Measurements from ENCODE around the gene PGM5. TPM values are rescaled to one million over a fixed set of nuclear protein-coding genes. Genes with fewer than 3 reads are reported as not detected.
A peak's percentile ranks its signal among the peaks of the same experiment; 100 is the strongest.

Gene PGM5
- total RNA-seq, 1 experiment from 2014 or later, result not detected

DNA sequence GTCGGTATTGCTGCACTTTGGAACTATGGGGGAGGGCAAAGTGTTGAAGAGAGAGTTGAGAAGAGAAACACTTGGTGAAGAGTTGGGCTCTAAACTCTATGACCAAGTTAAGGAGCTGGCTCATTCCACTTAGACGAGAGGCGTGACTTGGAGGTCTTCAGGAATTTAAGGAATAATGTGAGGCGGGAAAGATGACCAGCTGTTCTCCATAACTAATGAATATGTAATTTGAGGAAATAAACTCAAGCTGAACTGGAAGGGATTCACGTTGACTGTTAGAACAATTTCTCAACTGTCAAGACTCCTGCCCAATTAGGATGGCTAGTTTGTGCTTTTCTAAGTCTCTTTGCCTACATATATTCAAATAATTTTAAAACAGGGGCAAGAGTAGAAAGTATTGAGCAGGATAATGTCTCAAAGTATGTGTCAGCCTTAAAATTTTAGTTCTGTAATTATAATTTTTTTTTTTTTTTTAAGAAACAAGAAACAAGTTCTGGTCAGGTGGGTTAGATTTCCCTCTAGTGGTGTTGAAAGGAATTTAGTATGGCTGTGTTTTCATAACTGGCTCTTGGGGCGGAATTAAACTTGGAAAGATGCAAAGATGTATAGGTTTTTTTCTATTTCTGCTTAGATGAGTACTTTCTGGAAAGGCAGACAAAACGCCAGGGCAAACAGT is 150.9 kb downstream of the PGM5 start:
- Histone ChIP-seq H3K27me3 (replicated peaks; ENCODE audit: insufficient read depth, low read depth, low read length, poor library complexity) (peaks cover 6% of the 10 kb centered on the region), H3K36me3 (ENCODE audit: insufficient read depth, low read length, poor library complexity, severe bottlenecking) (no peaks in the 10 kb centered on the region), H3K4me1 (ENCODE audit: insufficient read depth, low read length, poor library complexity, severe bottlenecking) (no peaks in the 10 kb centered on the region), H3K4me3 (ENCODE audit: low read depth, low read length, poor library complexity, severe bottlenecking) (no peak overlapping the region), H3K27ac (ENCODE audit: low read depth, low read length, poor library complexity, severe bottlenecking) (no peak overlapping the region), H3K9me3 (ENCODE audit: low read depth, low read length, poor library complexity, severe bottlenecking) (no peaks in the 10 kb centered on the region)
- TF ChIP-seq EZH2 (IDR thresholded peaks at IDR 0.05; ENCODE audit: borderline replicate concordance, low read depth, low read length, poor library complexity, severe bottlenecking), result no peak
- TF ChIP-seq CTCF (conservative IDR thresholded peaks at IDR 0.05; ENCODE audit: low read depth, low read length), result peak; percentile 59
- intact Hi-C loops (cut with micrococcal nuclease; ENCODE audit: unreplicated experiment), result no loop called here
- CTCF ChIA-PET, result no interaction called here
- no TSS peak for BruUV-seq (replicated peaks)
- peak; percentile 10 for DNase-seq (ENCODE audit: low spot score)
- POLR2A ChIA-PET (ENCODE audit: low non-redundant PET), result no interaction called here

DNA sequence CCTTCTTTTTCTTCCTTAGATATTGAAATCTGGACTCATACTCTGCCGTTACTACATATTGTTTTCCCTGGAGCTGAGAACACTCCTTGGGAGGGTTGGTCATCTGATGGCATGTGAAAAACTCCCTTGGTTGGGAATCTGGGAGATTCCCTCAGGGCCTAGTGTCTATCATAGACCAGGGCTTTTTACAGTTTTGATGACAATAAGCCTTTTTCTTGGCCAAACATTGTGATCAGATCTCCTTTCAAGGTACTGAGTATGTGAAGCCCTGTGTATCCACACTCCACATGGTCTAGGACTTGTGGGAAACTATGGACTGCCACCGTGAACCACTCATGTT is 151.4 kb downstream of the PGM5 start:
- intact Hi-C loops (cut with micrococcal nuclease; ENCODE audit: unreplicated experiment), result no loop called here
- Histone ChIP-seq H3K27ac (ENCODE audit: low read depth, low read length, poor library complexity, severe bottlenecking) (no peak overlapping the region), H3K27me3 (replicated peaks; ENCODE audit: insufficient read depth, low read depth, low read length, poor library complexity) (peaks cover 4% of the 10 kb centered on the region), H3K9me3 (ENCODE audit: low read depth, low read length, poor library complexity, severe bottlenecking) (no peaks in the 10 kb centered on the region), H3K36me3 (ENCODE audit: insufficient read depth, low read length, poor library complexity, severe bottlenecking) (no peaks in the 10 kb centered on the region), H3K4me3 (ENCODE audit: low read depth, low read length, poor library complexity, severe bottlenecking) (no peak overlapping the region), H3K4me1 (ENCODE audit: insufficient read depth, low read length, poor library complexity, severe bottlenecking) (no peaks in the 10 kb centered on the region)
- TF ChIP-seq EZH2 (IDR thresholded peaks at IDR 0.05; ENCODE audit: borderline replicate concordance, low read depth, low read length, poor library complexity, severe bottlenecking), result no peak
- no peak for TF ChIP-seq CTCF (conservative IDR thresholded peaks at IDR 0.05; ENCODE audit: low read depth, low read length)
- ChIA-PET CTCF (no interaction called here), POLR2A (ENCODE audit: low non-redundant PET) (no interaction called here)
- DNase-seq (ENCODE audit: low spot score), result no peak
- BruUV-seq (replicated peaks), result no TSS peak

GRCh38 chr9:68508547-68508946 is 152.1 kb downstream of the PGM5 start:
- no peak overlapping the region for H3K27ac ChIP-seq (ENCODE audit: low read depth, low read length, poor library complexity, severe bottlenecking)
- no peaks in the 10 kb centered on the region for H3K36me3 ChIP-seq (ENCODE audit: insufficient read depth, low read length, poor library complexity, severe bottlenecking)
- no TSS peak for BruUV-seq (replicated peaks)
- ChIA-PET CTCF (interaction anchor here (0.5 kb wide), 1 partner anchor 166 kb away, joined by 7 read pairs; no protein-coding TSS in a partner anchor), POLR2A (ENCODE audit: low non-redundant PET) (no interaction called here)
- DNase-seq (ENCODE audit: low spot score), result no peak
- no peak overlapping the region for H3K4me3 ChIP-seq (ENCODE audit: low read depth, low read length, poor library complexity, severe bottlenecking)
- H3K4me1 ChIP-seq (ENCODE audit: insufficient read depth, low read length, poor library complexity, severe bottlenecking), result no peaks in the 10 kb centered on the region
- no peaks in the 10 kb centered on the region for H3K27me3 ChIP-seq (replicated peaks; ENCODE audit: insufficient read depth, low read depth, low read length, poor library complexity)
- intact Hi-C loops (cut with micrococcal nuclease; ENCODE audit: unreplicated experiment), result no loop called here
- no peaks in the 10 kb centered on the region for H3K9me3 ChIP-seq (ENCODE audit: low read depth, low read length, poor library complexity, severe bottlenecking)
- TF ChIP-seq EZH2 (IDR thresholded peaks at IDR 0.05; ENCODE audit: borderline replicate concordance, low read depth, low read length, poor library complexity, severe bottlenecking) (no peak), CTCF (conservative IDR thresholded peaks at IDR 0.05; ENCODE audit: low read depth, low read length) (no peak)

Data from A673 (cell line).